ENCODE measurements around the gene KCND2.

KCND2 gene

DNA sequence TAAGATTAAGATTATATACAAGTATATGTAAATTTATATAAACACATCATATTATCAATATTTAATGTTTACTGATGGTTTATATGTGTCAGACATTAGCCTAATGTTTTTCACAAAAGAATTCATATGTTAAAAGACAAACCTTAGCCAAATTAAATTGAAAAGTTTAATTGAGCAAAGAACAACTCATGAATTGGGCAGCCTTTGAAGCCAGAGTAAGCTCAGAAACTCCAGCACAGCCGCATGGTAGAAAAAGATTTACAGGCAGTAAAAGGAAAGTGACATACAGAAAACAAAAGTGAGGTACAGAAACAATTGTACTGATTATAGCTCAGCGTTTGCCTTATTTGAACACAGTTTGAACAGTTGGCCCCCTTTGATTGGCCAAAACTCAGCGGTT, 460.9 kb downstream of the KCND2 start:
- H3K4me3 ChIP-seq (ENCODE audit: low read depth, low read length): no peak overlapping the region
- in situ Hi-C loops (cut with HindIII; ENCODE audit: low sequenced_read_pairs): no loop called here
- no peak for DNase-seq (ENCODE audit: low read depth, low spot score)
- TF ChIP-seq, protein P1, sequence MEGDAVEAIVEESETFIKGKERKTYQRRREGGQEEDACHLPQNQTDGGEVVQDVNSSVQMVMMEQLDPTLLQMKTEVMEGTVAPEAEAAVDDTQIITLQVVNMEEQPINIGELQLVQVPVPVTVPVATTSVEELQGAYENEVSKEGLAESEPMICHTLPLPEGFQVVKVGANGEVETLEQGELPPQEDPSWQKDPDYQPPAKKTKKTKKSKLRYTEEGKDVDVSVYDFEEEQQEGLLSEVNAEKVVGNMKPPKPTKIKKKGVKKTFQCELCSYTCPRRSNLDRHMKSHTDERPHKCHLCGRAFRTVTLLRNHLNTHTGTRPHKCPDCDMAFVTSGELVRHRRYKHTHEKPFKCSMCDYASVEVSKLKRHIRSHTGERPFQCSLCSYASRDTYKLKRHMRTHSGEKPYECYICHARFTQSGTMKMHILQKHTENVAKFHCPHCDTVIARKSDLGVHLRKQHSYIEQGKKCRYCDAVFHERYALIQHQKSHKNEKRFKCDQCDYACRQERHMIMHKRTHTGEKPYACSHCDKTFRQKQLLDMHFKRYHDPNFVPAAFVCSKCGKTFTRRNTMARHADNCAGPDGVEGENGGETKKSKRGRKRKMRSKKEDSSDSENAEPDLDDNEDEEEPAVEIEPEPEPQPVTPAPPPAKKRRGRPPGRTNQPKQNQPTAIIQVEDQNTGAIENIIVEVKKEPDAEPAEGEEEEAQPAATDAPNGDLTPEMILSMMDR (IDR thresholded peaks at IDR 0.05; ENCODE audit: low read depth, low read length): no peak

DNA sequence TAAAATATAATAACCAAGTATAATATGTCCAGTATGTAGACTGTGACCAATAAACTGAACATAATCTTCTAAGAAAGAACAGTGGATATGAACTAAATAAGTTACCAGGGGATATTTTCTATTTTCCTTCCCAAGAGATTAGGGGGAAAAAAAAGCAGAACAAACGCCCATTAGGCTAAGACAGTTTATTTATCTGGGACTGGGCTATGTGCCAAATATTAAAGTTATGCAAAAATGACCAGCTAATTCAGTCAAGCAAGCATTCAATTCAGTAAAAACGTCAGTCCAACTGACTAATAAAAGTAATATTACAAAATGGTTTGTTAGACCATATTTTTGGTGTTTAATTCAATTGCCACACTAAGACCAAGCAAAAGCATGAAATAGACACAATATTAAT, 462.8 kb downstream of the KCND2 start:
- DNase-seq (ENCODE audit: low read depth, low spot score): peak; percentile 46
- in situ Hi-C loops (cut with HindIII; ENCODE audit: low sequenced_read_pairs): no loop called here
- TF ChIP-seq, protein P1 (IDR thresholded peaks at IDR 0.05; ENCODE audit: low read depth, low read length): no peak
- H3K4me3 ChIP-seq (ENCODE audit: low read depth, low read length): no peak overlapping the region

DNA sequence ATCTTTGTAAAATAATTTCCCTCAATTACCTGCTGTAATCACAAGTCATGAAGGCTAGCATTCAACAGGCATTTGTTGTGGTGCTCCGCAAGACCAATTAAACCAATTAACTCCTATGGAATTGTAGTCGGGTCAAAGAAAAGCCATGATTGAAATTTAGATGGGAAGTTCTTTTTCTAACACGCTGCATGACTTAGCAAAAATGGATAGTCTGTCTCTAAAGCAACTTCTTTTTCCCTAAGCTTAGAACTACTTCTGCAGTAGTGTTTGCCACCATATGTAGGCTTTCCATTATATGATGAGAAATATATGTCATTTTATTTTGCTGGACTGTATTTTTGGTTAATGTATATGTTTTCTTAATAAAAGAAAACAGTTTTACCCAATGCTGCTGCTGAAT, 465.8 kb downstream of the KCND2 start:
- no peak for DNase-seq (ENCODE audit: low read depth, low spot score)
- TF ChIP-seq, protein P1 (IDR thresholded peaks at IDR 0.05; ENCODE audit: low read depth, low read length): no peak
- in situ Hi-C loops (cut with HindIII; ENCODE audit: low sequenced_read_pairs): no loop called here
- no peak overlapping the region for H3K4me3 ChIP-seq (ENCODE audit: low read depth, low read length)

DNA sequence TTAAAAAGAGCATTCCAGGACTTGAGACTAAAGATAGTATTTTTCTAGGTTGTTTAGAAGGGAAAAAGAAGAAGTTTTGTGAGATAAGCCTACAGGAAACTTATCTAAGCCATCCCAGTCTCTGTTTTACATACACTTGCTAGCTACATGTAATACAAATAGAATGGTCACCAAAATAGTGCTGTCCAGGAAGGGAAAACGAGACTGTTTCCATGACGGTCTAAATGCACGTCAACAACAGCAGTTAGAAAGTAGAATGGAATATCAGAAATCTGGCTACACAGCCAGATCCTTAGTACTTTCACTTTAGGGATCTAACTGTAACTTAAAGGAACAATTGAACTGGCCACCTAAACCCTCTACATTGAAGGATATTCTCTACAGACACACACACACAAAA, 467.4 kb downstream of the KCND2 start:
- peak; percentile 74 for DNase-seq (ENCODE audit: low read depth, low spot score)
- TF ChIP-seq, protein P1 (IDR thresholded peaks at IDR 0.05; ENCODE audit: low read depth, low read length): no peak
- peak overlapping the region; percentile 33 for H3K4me3 ChIP-seq (ENCODE audit: low read depth, low read length)
- in situ Hi-C loops (cut with HindIII; ENCODE audit: low sequenced_read_pairs): no loop called here

DNA sequence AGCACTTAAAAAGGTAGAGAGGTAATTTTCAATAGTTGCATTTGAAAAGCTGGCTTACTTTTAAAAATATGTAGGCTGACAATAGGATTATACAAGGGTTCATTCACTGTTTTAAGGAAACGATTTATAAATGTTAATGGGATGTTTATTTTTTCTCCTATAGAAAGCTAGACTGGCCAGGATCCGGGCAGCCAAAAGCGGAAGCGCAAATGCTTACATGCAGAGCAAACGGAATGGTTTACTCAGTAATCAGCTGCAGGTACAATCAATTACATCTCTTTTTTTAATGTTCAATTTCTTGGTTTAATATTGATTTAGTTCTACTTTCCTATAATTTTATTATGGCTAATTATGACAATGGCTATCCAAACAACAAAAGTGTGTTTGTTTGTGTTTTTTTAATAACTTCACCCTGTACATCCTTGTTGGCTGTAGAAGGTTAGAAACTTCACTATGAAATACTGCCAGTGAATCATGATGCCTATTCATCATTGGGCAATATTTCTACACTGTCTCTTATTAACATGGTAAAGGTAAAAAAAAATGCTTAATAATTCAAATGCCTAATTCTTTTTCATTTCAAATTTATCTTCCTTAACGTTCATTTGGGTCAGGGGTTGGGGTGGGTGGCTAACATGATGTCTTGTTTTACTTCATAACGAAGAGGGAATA, 468.5 kb downstream of the KCND2 start:
- no peak overlapping the region for H3K4me3 ChIP-seq (ENCODE audit: low read depth, low read length)
- in situ Hi-C loops (cut with HindIII; ENCODE audit: low sequenced_read_pairs): no loop called here
- TF ChIP-seq, protein P1 (IDR thresholded peaks at IDR 0.05; ENCODE audit: low read depth, low read length): no peak
- no peak for DNase-seq (ENCODE audit: low read depth, low spot score)

DNA sequence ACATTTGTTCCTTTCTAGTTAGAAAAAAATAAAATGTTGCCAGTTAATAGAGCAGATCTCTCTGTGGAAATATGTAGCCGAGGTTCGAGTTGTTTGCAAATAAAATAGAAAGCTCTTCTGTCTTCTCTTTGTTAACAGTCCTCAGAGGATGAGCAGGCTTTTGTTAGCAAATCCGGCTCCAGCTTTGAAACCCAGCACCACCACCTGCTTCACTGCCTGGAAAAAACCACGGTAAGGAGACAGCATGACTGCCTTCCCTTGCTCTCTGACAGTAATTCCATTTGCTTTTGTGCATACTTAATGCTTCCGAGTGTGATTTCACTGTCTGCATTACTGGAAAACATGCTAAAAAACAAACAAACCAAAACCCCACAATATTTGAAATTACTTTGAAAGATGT, 469.4 kb downstream of the KCND2 start:
- no peak for DNase-seq (ENCODE audit: low read depth, low spot score)
- in situ Hi-C loops (cut with HindIII; ENCODE audit: low sequenced_read_pairs): no loop called here
- TF ChIP-seq, protein P1 (IDR thresholded peaks at IDR 0.05; ENCODE audit: low read depth, low read length): no peak
- no peak overlapping the region for H3K4me3 ChIP-seq (ENCODE audit: low read depth, low read length)

Measured in astrocyte of the spinal cord (primary cell).